PC-9 (cell line): Measurements from ENCODE around the gene CDH22. TPM values are rescaled to one million over a fixed set of nuclear protein-coding genes. Genes with fewer than 3 reads are reported as not detected.

Source experiments
- BruUV-seq: library from RNA; stranded (reverse); fragments of 400-500 nt; replicated peaks from 2 replicates; lab custom pipeline; 2021; lab: Mats Ljungman, UMichigan
- CTCF ChIA-PET: fragments of 300-600 bp; sonication (Branson Sonifier 250); formaldehyde crosslinking; loops from one replicate; lab custom pipeline; 2022; ENCODE audit warnings: antibody characterized with exemption; lab: Charles Lee
- POLR2A ChIA-PET: fragments of 300-600 bp; sonication (Branson Sonifier 250); formaldehyde crosslinking; loops from one replicate; lab custom pipeline; 2022; ENCODE audit warnings: antibody characterized with exemption; ENCODE audit not compliant: unreplicated experiment; lab: Charles Lee
- DNase-seq, 2 experiments: peaks; one replicate each; pipeline versions ENCODE4 v3.0.0 to v3.0.0-alpha.2; 2015 to 2022; ENCODE audit warnings: mixed read lengths in 1 of 2
- H2AFZ ChIP-seq: fragments of 200-600 bp; sonication (generic); 2 replicates; pipeline ENCODE4 v1.8.1; 2017; ENCODE audit warnings: antibody characterized with exemption
- H3F3A ChIP-seq: fragments of 200-600 bp; sonication (generic); 2 replicates; pipeline ENCODE4 v1.8.1; 2017; ENCODE audit warnings: antibody characterized with exemption, mild to moderate bottlenecking, low read depth; ENCODE audit not compliant: insufficient read depth
- H3K27ac ChIP-seq: fragments of 200-600 bp; sonication (generic); 2 replicates; pipeline ENCODE4 v1.6.1; 2016; ENCODE audit warnings: mixed run types
- H3K27me3 ChIP-seq: fragments of 200-600 bp; sonication (generic); 2 replicates; pipeline ENCODE4 v1.6.1; 2016; ENCODE audit warnings: low read depth, mixed run types; ENCODE audit not compliant: insufficient read depth
- H3K36me3 ChIP-seq: fragments of 200-600 bp; sonication (generic); 2 replicates; pipeline ENCODE4 v1.6.1; 2016; ENCODE audit warnings: low read depth, mixed run types
- H3K4me1 ChIP-seq: fragments of 200-600 bp; sonication (generic); replicated peaks from 2 replicates; pipeline ENCODE4 v1.6.1; 2016; ENCODE audit warnings: mixed run types; ENCODE audit not compliant: insufficient read depth
- H3K4me2 ChIP-seq: fragments of 200-600 bp; sonication (generic); 2 replicates; pipeline ENCODE4 v1.6.1; 2017; ENCODE audit warnings: mixed run types
- H3K4me3 ChIP-seq: fragments of 200-600 bp; sonication (generic); 2 replicates; pipeline ENCODE4 v1.6.1; 2016; ENCODE audit warnings: mixed run types
- H3K79me2 ChIP-seq: fragments of 200-600 bp; sonication (generic); 2 replicates; pipeline ENCODE4 v1.6.1; 2017; ENCODE audit warnings: low read depth, mixed run types
- H3K9me2 ChIP-seq: fragments of 200-600 bp; sonication (generic); 2 replicates; pipeline ENCODE4 v1.8.1; 2017; ENCODE audit warnings: mild to moderate bottlenecking; ENCODE audit not compliant: insufficient read depth
- H3K9me3 ChIP-seq: fragments of 200-600 bp; sonication (generic); 2 replicates; pipeline ENCODE4 v1.8.1; 2016; ENCODE audit warnings: low read depth; ENCODE audit not compliant: insufficient read depth
- H4K20me1 ChIP-seq: fragments of 200-600 bp; sonication (generic); 2 replicates; pipeline ENCODE4 v1.8.1; 2017; ENCODE audit not compliant: insufficient read depth
- CTCF ChIP-seq: fragments of 200-600 bp; sonication (generic); conservative IDR thresholded peaks from 2 replicates; pipeline ENCODE4 v1.6.1; 2017; ENCODE audit warnings: mixed run types, antibody characterized with exemption, mild to moderate bottlenecking, moderate library complexity
- EZH2 ChIP-seq: fragments of 200-600 bp; sonication (generic); IDR thresholded peaks from 2 replicates; pipeline ENCODE4 v1.8.0; 2017; ENCODE audit warnings: antibody characterized with exemption, low read depth
- intact Hi-C: fragments of 100-400 bp; cut with micrococcal nuclease; formaldehyde crosslinking; loops from one replicate; pipeline ENCODE4 v1.10.0; 2022; ENCODE audit not compliant: unreplicated experiment
- total RNA-seq: library from RNA; stranded (reverse); gene quantifications from 2 replicates; pipeline ENCODE4 v1.2.3, GENCODE V29; 2021

The CDH22 gene
- total RNA-seq, 1 experiment from 2014 or later, result not detected

GRCh38 chr20:46171476-46171875 is 136.8 kb downstream of the CDH22 start:
- Histone ChIP-seq H3K27me3 (peaks cover 94% of the 10 kb centered on the region), H3K9me3 (no peaks in the 10 kb centered on the region), H2AFZ (no peak overlapping the region), H3K4me2 (no peak overlapping the region), H3K4me1 (no peaks in the 10 kb centered on the region), H3K36me3 (no peaks in the 10 kb centered on the region), H3K4me3 (no peak overlapping the region), H3F3A (no peaks in the 10 kb centered on the region), H3K79me2 (no peaks in the 10 kb centered on the region), H4K20me1 (no peaks in the 10 kb centered on the region), H3K9me2 (no peaks in the 10 kb centered on the region), H3K27ac (no peak overlapping the region)
- no peak for TF ChIP-seq EZH2
- TF ChIP-seq CTCF, result no peak
- CTCF ChIA-PET, result no interaction called here
- no peak for DNase-seq
- intact Hi-C loops, result no loop called here
- BruUV-seq, result no TSS peak
- POLR2A ChIA-PET, result no interaction called here

- Histone ChIP-seq H3F3A (no peaks in the 10 kb centered on the region), H3K27me3 (peaks cover 95% of the 10 kb centered on the region), H3K9me2 (no peaks in the 10 kb centered on the region), H3K36me3 (no peaks in the 10 kb centered on the region), H3K27ac (no peak overlapping the region), H4K20me1 (no peaks in the 10 kb centered on the region), H2AFZ (no peak overlapping the region), H3K79me2 (no peaks in the 10 kb centered on the region), H3K9me3 (no peaks in the 10 kb centered on the region), H3K4me1 (no peaks in the 10 kb centered on the region), H3K4me3 (no peak overlapping the region), H3K4me2 (no peak overlapping the region)
- TF ChIP-seq CTCF, result no peak
- TF ChIP-seq EZH2, result no peak
- POLR2A ChIA-PET, result no interaction called here
- intact Hi-C loops, result no loop called here
- BruUV-seq, result no TSS peak
- CTCF ChIA-PET, result no interaction called here
- DNase-seq, result no peak
Observed at GRCh38 chr20:46169245-46170171, 138.8 kb downstream of the CDH22 start.

GRCh38 chr20:46168438-46168837 is 139.9 kb downstream of the CDH22 start:
- CTCF ChIA-PET, result no interaction called here
- peaks cover 95% of the 10 kb centered on the region for H3K27me3 ChIP-seq
- H3K36me3 ChIP-seq, result no peaks in the 10 kb centered on the region
- no peak for TF ChIP-seq CTCF
- no peak for TF ChIP-seq EZH2
- H3K4me2 ChIP-seq, result no peak overlapping the region
- no peaks in the 10 kb centered on the region for H3K4me1 ChIP-seq
- no peak overlapping the region for H2AFZ ChIP-seq
- H3K4me3 ChIP-seq, result no peak overlapping the region
- H3K9me3 ChIP-seq, result no peaks in the 10 kb centered on the region
- H3K79me2 ChIP-seq, result no peaks in the 10 kb centered on the region
- H3K27ac ChIP-seq, result no peak overlapping the region
- no peaks in the 10 kb centered on the region for H3K9me2 ChIP-seq
- no peaks in the 10 kb centered on the region for H4K20me1 ChIP-seq
- no TSS peak for BruUV-seq
- intact Hi-C loops, result no loop called here
- POLR2A ChIA-PET, result no interaction called here
- no peak for DNase-seq
- no peaks in the 10 kb centered on the region for H3F3A ChIP-seq
